Neural cell (in vitro differentiated cells): Measurements from ENCODE around the gene PSMB10. TPM values are rescaled to one million over a fixed set of nuclear protein-coding genes. Genes with fewer than 3 reads are reported as not detected.

Experiments used
- H2AFZ ChIP-seq: fragments of 200-600, 300-800 bp; sonication (generic), shearing (Covaris generic); 2 replicates; pipeline ENCODE4 v1.6.0; 2014; ENCODE audit warnings: low read depth, mild to moderate bottlenecking, antibody characterized with exemption, low read length, moderate library complexity
- H3F3A ChIP-seq: fragments of 200-600 bp; shearing (Covaris generic); 2 replicates; pipeline ENCODE4 v1.6.1; 2016; ENCODE audit warnings: mild to moderate bottlenecking, moderate library complexity, mixed read lengths, antibody characterized with exemption, low read length; ENCODE audit not compliant: insufficient read depth, poor library complexity, severe bottlenecking
- H3K27ac ChIP-seq: fragments of 200-600, 300-800 bp; sonication (generic), shearing (Covaris generic); 2 replicates; pipeline ENCODE4 v1.5.1; 2014; ENCODE audit warnings: mild to moderate bottlenecking, low read length, moderate library complexity
- H3K27me3 ChIP-seq: fragments of 300-800, 200-600 bp; sonication (generic), shearing (Covaris generic); 2 replicates; pipeline ENCODE4 v1.6.0; 2014; ENCODE audit warnings: mild to moderate bottlenecking, low read depth, low read length, moderate library complexity; ENCODE audit not compliant: insufficient read depth
- H3K36me3 ChIP-seq: fragments of 300-800, 200-600 bp; sonication (generic), shearing (Covaris generic); 2 replicates; pipeline ENCODE4 v1.5.1; 2014; ENCODE audit warnings: mild to moderate bottlenecking, antibody characterized with exemption, low read length, moderate library complexity; ENCODE audit not compliant: insufficient read depth
- H3K4me2 ChIP-seq: fragments of 300-800, 200-600 bp; sonication (generic), shearing (Covaris generic); 2 replicates; pipeline ENCODE4 v1.6.0; 2014; ENCODE audit warnings: mild to moderate bottlenecking, low read length
- H3K4me3 ChIP-seq: fragments of 300-800, 200-600 bp; sonication (generic), shearing (Covaris generic); 2 replicates; pipeline ENCODE4 v1.5.1; 2014; ENCODE audit warnings: mild to moderate bottlenecking, low read length, moderate library complexity
- H3K79me2 ChIP-seq: fragments of 200-600 bp; shearing (Covaris generic); replicated peaks from 2 replicates; pipeline ENCODE4 v1.6.0; 2014; ENCODE audit warnings: mild to moderate bottlenecking, low read length, moderate library complexity; ENCODE audit not compliant: insufficient read depth
- H3K9ac ChIP-seq: fragments of 300-800, 200-600 bp; sonication (generic), shearing (Covaris generic); 2 replicates; pipeline ENCODE4 v1.6.1; 2016; ENCODE audit warnings: mild to moderate bottlenecking, low read length, mixed read lengths
- H3K9me2 ChIP-seq: fragments of 200-600 bp; shearing (Covaris generic); 2 replicates; pipeline ENCODE4 v1.6.1; 2016; ENCODE audit warnings: mild to moderate bottlenecking, low read length, mixed read lengths; ENCODE audit not compliant: insufficient read depth
- H3K9me3 ChIP-seq: fragments of 200-600, 300-800 bp; sonication (generic), shearing (Covaris generic); 2 replicates; pipeline ENCODE4 v1.6.1; 2016; ENCODE audit warnings: mild to moderate bottlenecking, mixed run types, low read length, moderate library complexity, mixed read lengths
- H4K20me1 ChIP-seq: fragments of 200-600 bp; shearing (Covaris generic); 2 replicates; pipeline ENCODE4 v1.6.1; 2016; ENCODE audit warnings: mild to moderate bottlenecking, mixed run types; ENCODE audit not compliant: insufficient read depth
- CTCF ChIP-seq: fragments of 450-650 bp; IDR thresholded peaks from 2 replicates; pipeline ENCODE4 v1.5.1; 2014; ENCODE audit warnings: antibody characterized with exemption, mild to moderate bottlenecking, moderate library complexity; ENCODE audit not compliant: poor library complexity, severe bottlenecking
- EP300 ChIP-seq: fragments of 450-650 bp; conservative IDR thresholded peaks from 2 replicates; pipeline ENCODE4 v1.6.1; 2014; ENCODE audit warnings: antibody characterized with exemption, mild to moderate bottlenecking, moderate library complexity; ENCODE audit not compliant: poor library complexity, severe bottlenecking
- EZH2 ChIP-seq: fragments of 200-600, 300-800 bp; shearing (Covaris generic), sonication (generic); IDR thresholded peaks from 2 replicates; pipeline ENCODE4 v1.6.1; 2014; ENCODE audit warnings: antibody characterized with exemption, low read length, borderline replicate concordance, mild to moderate bottlenecking; ENCODE audit not compliant: insufficient read depth, poor library complexity, severe bottlenecking
- MXI1 ChIP-seq: fragments of 450-650 bp; conservative IDR thresholded peaks from 2 replicates; pipeline ENCODE4 v1.6.1; 2014; ENCODE audit warnings: antibody characterized with exemption, mild to moderate bottlenecking; ENCODE audit not compliant: poor library complexity, severe bottlenecking
- POLR2AphosphoS5 ChIP-seq: IDR thresholded peaks from 2 replicates; pipeline ENCODE4 v1.6.1; 2012
- RAD21 ChIP-seq: fragments of 450-650 bp; conservative IDR thresholded peaks from 2 replicates; pipeline ENCODE4 v1.6.1; 2014; ENCODE audit warnings: antibody characterized with exemption, mild to moderate bottlenecking, moderate library complexity
- REST ChIP-seq: IDR thresholded peaks from 2 replicates; pipeline ENCODE4 v1.6.1; 2012; ENCODE audit warnings: borderline replicate concordance
- SMC3 ChIP-seq: fragments of 450-650 bp; conservative IDR thresholded peaks from 2 replicates; pipeline ENCODE4 v1.6.1; 2014; ENCODE audit warnings: antibody characterized with exemption, mild to moderate bottlenecking, moderate library complexity; ENCODE audit not compliant: poor library complexity
- TAF1 ChIP-seq: IDR thresholded peaks from 2 replicates; pipeline ENCODE4 v1.6.1; 2012; ENCODE audit warnings: low read depth
- polyA plus RNA-seq: library from polyadenylated mRNA; depleted of rRNA; stranded (reverse); fragments of >200 nt; gene quantifications from 2 replicates; pipeline ENCODE4 v1.2.3, GENCODE V29; 2014

Gene PSMB10
- polyA plus RNA-seq, 1 donor from 2014 or later: 46.4 TPM

GRCh38 chr16:67977005-67977404, 40.4 kb upstream of the PSMB10 start:
- no peak overlapping the region for H3K4me3 ChIP-seq
- H3K27ac ChIP-seq: no peak overlapping the region
- no peaks in the 10 kb centered on the region for H3K27me3 ChIP-seq
- H2AFZ ChIP-seq: no peak overlapping the region
- no peaks in the 10 kb centered on the region for H3K36me3 ChIP-seq
- no peak overlapping the region for H3K4me2 ChIP-seq
- H4K20me1 ChIP-seq: no peaks in the 10 kb centered on the region
- TF ChIP-seq POLR2AphosphoS5 (no peak), TAF1 (no peak), REST (no peak), MXI1 (no peak), EP300 (no peak), RAD21 (no peak), SMC3 (no peak), EZH2 (no peak), CTCF (no peak)
- no peaks in the 10 kb centered on the region for H3K9me2 ChIP-seq
- H3K9me3 ChIP-seq: no peaks in the 10 kb centered on the region
- H3F3A ChIP-seq: no peaks in the 10 kb centered on the region
- H3K9ac ChIP-seq: no peak overlapping the region
- no peaks in the 10 kb centered on the region for H3K79me2 ChIP-seq

- H3K79me2 ChIP-seq: no peaks in the 10 kb centered on the region
- no peaks in the 10 kb centered on the region for H3K9me3 ChIP-seq
- TF ChIP-seq MXI1 (no peak), RAD21 (no peak), EP300 (no peak), TAF1 (no peak)
- no peaks in the 10 kb centered on the region for H3K9me2 ChIP-seq
- no peaks in the 10 kb centered on the region for H3F3A ChIP-seq
- H2AFZ ChIP-seq: no peak overlapping the region
- no peaks in the 10 kb centered on the region for H3K27me3 ChIP-seq
- no peak overlapping the region for H3K27ac ChIP-seq
- H3K9ac ChIP-seq: no peak overlapping the region
- H3K4me2 ChIP-seq: no peak overlapping the region
- H3K4me3 ChIP-seq: no peak overlapping the region
- no peaks in the 10 kb centered on the region for H4K20me1 ChIP-seq
- no peaks in the 10 kb centered on the region for H3K36me3 ChIP-seq
These were observed 39.6 kb upstream of the PSMB10 start for GRCh38 chr16:67976205-67976604.
